K562 (cell line): Measurements from ENCODE around the gene PRPF6. TPM values are rescaled to one million over a fixed set of nuclear protein-coding genes. Genes with fewer than 3 reads are reported as not detected.

Source experiments
- ATF3 ChIP-seq, 2 experiments: fragments of 450-650 bp in 1 of 2; sonication (generic) in 1 of 2; formaldehyde crosslinking in 1 of 2; IDR thresholded peaks in 1 of 2; conservative IDR thresholded peaks in 1 of 2; 2 replicates each; pipeline versions ENCODE4 v1.6.1 to v1.8.1; 2016 to 2023; ENCODE audit warnings: mild to moderate bottlenecking in 2 of 2, moderate library complexity in 2 of 2, inconsistent platforms in 1 of 2, missing genetic modification reagents in 1 of 2
- ID3 ChIP-seq, 2 experiments: fragments of 250-450 bp in 1 of 2; fragments of 450-650 bp in 1 of 2; sonication (Bioruptor Pico) in 1 of 2; IDR thresholded peaks; 2 replicates each; pipeline versions ENCODE4 v1.6.1 to v1.8.0; 2016 to 2021; ENCODE audit warnings: mild to moderate bottlenecking in 2 of 2, moderate library complexity in 2 of 2, missing compliant biosample characterization in 1 of 2, missing genetic modification characterization in 1 of 2
- IFI16 ChIP-seq: fragments of 250-450 bp; sonication (Bioruptor Pico); IDR thresholded peaks from 2 replicates; pipeline ENCODE4 v2.1.2; 2022; ENCODE audit warnings: mild to moderate bottlenecking, inconsistent platforms
- MITF ChIP-seq: IDR thresholded peaks from 2 replicates; pipeline ENCODE4 v1.6.1; 2014; ENCODE audit warnings: antibody characterized with exemption
- MXI1 ChIP-seq: IDR thresholded peaks from 2 replicates; pipeline ENCODE4 v1.6.1; 2011; ENCODE audit warnings: low read depth, mild to moderate bottlenecking, improper control_type of control experiment, low read length
- NELFE ChIP-seq: IDR thresholded peaks from 2 replicates; pipeline ENCODE4 v1.6.1; 2011; ENCODE audit warnings: mild to moderate bottlenecking; ENCODE audit not compliant: insufficient read depth, insufficient read length
- POLR2AphosphoS2 ChIP-seq: IDR thresholded peaks from 2 replicates; pipeline ENCODE4 v1.6.1; 2012; ENCODE audit warnings: low read length, improper control_type of control experiment
- TCFL5 ChIP-seq: fragments of 250-450 bp; sonication (Bioruptor Pico); conservative IDR thresholded peaks from 2 replicates; pipeline ENCODE4 v1.6.1; 2021; ENCODE audit warnings: mild to moderate bottlenecking, moderate library complexity, matching md5 sums
- ZFP1 ChIP-seq: fragments of 450-650 bp; formaldehyde crosslinking; IDR thresholded peaks from 2 replicates; pipeline ENCODE4 v1.4.0; 2020; ENCODE audit warnings: mild to moderate bottlenecking, mixed read lengths
- ZNF592 ChIP-seq: fragments of 450-650 bp; IDR thresholded peaks from 2 replicates; pipeline ENCODE4 v1.6.1; 2017; ENCODE audit warnings: antibody characterized with exemption, mild to moderate bottlenecking
- polyA plus RNA-seq, 8 experiments: library from polyadenylated mRNA; depleted of rRNA in 4 of 8; stranded (reverse) in 5 of 8; unstranded in 3 of 8; fragments of >200 nt; fragmentation: Nextera tagmentation in 2 of 8; fragmentation: Illumina TruSeq in 1 of 8; extraction: Ambion mirVana in 2 of 8; extraction: Trizol in 1 of 8; gene quantifications; 2 replicates each; pipeline versions ENCODE4 v1.2.1 to v1.2.3, GENCODE V29; 2011 to 2014; ENCODE audit warnings: inconsistent platforms in 1 of 8, missing spikeins in 1 of 8
- total RNA-seq, 7 experiments: library from RNA; depleted of rRNA in 6 of 7; stranded (reverse); fragments of >200 nt in 6 of 7; fragmentation: Illumina TruSeq in 2 of 7; extraction: Trizol in 2 of 7; gene quantifications; 2 replicates each; pipeline versions ENCODE4 v1.2.1 to v1.2.3, GENCODE V29; 2011 to 2021; ENCODE audit warnings: low replicate concordance in 1 of 7

The PRPF6 gene
- total and polyA plus RNA-seq, 9 of the 15 experiments (the other 6 are each of a cell fraction or from before 2014, with no cell fraction given) = 4.2 to 83.2 (median 59.9) TPM

GRCh38 chr20:64062596-64063388, 81.9 kb downstream of the PRPF6 start, which contains the start of gene TCEA2 (continued):
- TF ChIP-seq ZNF592 (peak; percentile 97), ZFP1 (CRISPR knock-in tag) (0 out of 2 replicates have a peak, but pooled peaks have one; percentile 48), MITF (0 out of 2 replicates have a peak, but pooled peaks have one; percentile 27), IFI16 (CRISPR knock-in tag) (0 out of 2 replicates have a peak, but pooled peaks have one; percentile 31), MXI1 (no peak), TCFL5 (CRISPR knock-in tag) (0 out of 2 replicates have a peak, but pooled peaks have one; percentile 26), NELFE (no peak), ATF3 (IDR thresholded peaks at IDR 0.05) (no peak), ATF3 (CRISPR knock-in tag; conservative IDR thresholded peaks at IDR 0.05) (no peak), ID3 (CRISPR knock-in tag; IDR thresholded peaks at IDR 0.05) (no peak), ID3 (tag; IDR thresholded peaks at IDR 0.05) (peak; percentile 91), POLR2AphosphoS2 (0 out of 2 replicates have a peak, but pooled peaks have one; percentile 49)
- TF ChIP-seq, all 486 proteins: peak for 143
